ENCODE measurements around the gene SAPCD2. TPM values are rescaled to one million over a fixed set of nuclear protein-coding genes. Genes with fewer than 3 reads are reported as not detected.

Gene SAPCD2
- total and polyA plus RNA-seq, 2 experiments from 2014 or later = 13.4 to 60.3 TPM

- DNase-seq (ENCODE audit: low spot score) (no peak), ATAC-seq (no peak)
- no peak overlapping the region for H2AFZ ChIP-seq
- no peak overlapping the region for H3K27ac ChIP-seq (ENCODE audit: low read depth)
- TF ChIP-seq ZNF114 (CRISPR knock-in tag; IDR thresholded peaks at IDR 0.05) = no peak
- no peak for TF ChIP-seq NANOG (IDR thresholded peaks at IDR 0.05; ENCODE audit: borderline replicate concordance)
- TF ChIP-seq REST (IDR thresholded peaks at IDR 0.05; ENCODE audit: unreplicated experiment) = no peak
- no peak for TF ChIP-seq CREB1 (CRISPR knock-in tag; IDR thresholded peaks at IDR 0.05; ENCODE audit: low read depth)
- TF ChIP-seq CTCF (conservative IDR thresholded peaks at IDR 0.05; ENCODE audit: low read depth in 2 of 2) = no peak
- no peak for TF ChIP-seq ZNF331 (CRISPR knock-in tag; IDR thresholded peaks at IDR 0.05; ENCODE audit: low read depth)
- no peak overlapping the region for H3K4me2 ChIP-seq
- H3K79me2 ChIP-seq (replicated peaks; ENCODE audit: insufficient read depth) = peaks cover 4% of the 10 kb centered on the region; the same call in 1 of the 2 replicates
- Mint-ChIP-seq H3K9me3 (no peaks in the 10 kb centered on the region), H3K27me3 (ENCODE audit: insufficient read depth, low read depth, poor library complexity) (peaks cover 8% of the 10 kb centered on the region), H3K27ac (no peak overlapping the region), H3K4me3 (no peak overlapping the region), H3K4me1 (peaks cover 2% of the 10 kb centered on the region; the same call in 1 of the 3 replicates), H3K36me3 (ENCODE audit: low read depth) (no peaks in the 10 kb centered on the region; the same call in 2 of the 3 replicates)
- peaks cover 2% of the 10 kb centered on the region; the same call in 1 of the 2 replicates for H3K4me1 ChIP-seq (ENCODE audit: insufficient read depth)
- H3K4me3 ChIP-seq = no peak overlapping the region
- no peaks in the 10 kb centered on the region; the same call in 1 of the 2 replicates for H4K20me1 ChIP-seq (replicated peaks; ENCODE audit: insufficient read depth)
- H3K9me2 ChIP-seq (ENCODE audit: insufficient read depth) = no peaks in the 10 kb centered on the region
- no peaks in the 10 kb centered on the region for H3K36me3 ChIP-seq (ENCODE audit: insufficient read depth)
- H3K27me3 ChIP-seq (ENCODE audit: insufficient read depth) = peaks cover 6% of the 10 kb centered on the region
- no peaks in the 10 kb centered on the region for H3F3A ChIP-seq (replicated peaks; ENCODE audit: low read depth)
These were observed 30.6 kb downstream of the SAPCD2 start for GRCh38 chr9:137039611-137040366.

- H3K4me2 ChIP-seq = no peak overlapping the region
- H3K4me1 ChIP-seq (ENCODE audit: insufficient read depth) = no peaks in the 10 kb centered on the region
- Mint-ChIP-seq H3K9me3 (no peaks in the 10 kb centered on the region), H3K4me3 (no peak overlapping the region), H3K27me3 (ENCODE audit: insufficient read depth, low read depth, poor library complexity) (peaks cover 4% of the 10 kb centered on the region), H3K36me3 (ENCODE audit: low read depth) (no peaks in the 10 kb centered on the region; the same call in 2 of the 3 replicates), H3K4me1 (no peaks in the 10 kb centered on the region), H3K27ac (no peak overlapping the region)
- no peaks in the 10 kb centered on the region for H3K9me2 ChIP-seq (ENCODE audit: insufficient read depth)
- DNase-seq (ENCODE audit: low spot score) (no peak), ATAC-seq (no peak)
- H3F3A ChIP-seq (replicated peaks; ENCODE audit: low read depth) = no peaks in the 10 kb centered on the region
- no peak overlapping the region for H3K27ac ChIP-seq (ENCODE audit: low read depth)
- no peaks in the 10 kb centered on the region; the same call in 1 of the 2 replicates for H3K79me2 ChIP-seq (replicated peaks; ENCODE audit: insufficient read depth)
- no peak overlapping the region for H2AFZ ChIP-seq
- H3K4me3 ChIP-seq = no peak overlapping the region
- no peaks in the 10 kb centered on the region for H3K27me3 ChIP-seq (ENCODE audit: insufficient read depth)
- H3K36me3 ChIP-seq (ENCODE audit: insufficient read depth) = no peaks in the 10 kb centered on the region
- no peaks in the 10 kb centered on the region; the same call in 1 of the 2 replicates for H4K20me1 ChIP-seq (replicated peaks; ENCODE audit: insufficient read depth)
- TF ChIP-seq ZNF114 (CRISPR knock-in tag; IDR thresholded peaks at IDR 0.05) = no peak
- TF ChIP-seq ZNF331 (CRISPR knock-in tag; IDR thresholded peaks at IDR 0.05; ENCODE audit: low read depth) = no peak
- no peak for TF ChIP-seq ETS1 (IDR thresholded peaks at IDR 0.05)
- no peak for TF ChIP-seq CTCF (conservative IDR thresholded peaks at IDR 0.05; ENCODE audit: low read depth in 2 of 2)
- no peak for TF ChIP-seq CREB1 (CRISPR knock-in tag; IDR thresholded peaks at IDR 0.05; ENCODE audit: low read depth)
- TF ChIP-seq NANOG (IDR thresholded peaks at IDR 0.05; ENCODE audit: borderline replicate concordance) = no peak
- TF ChIP-seq STAT1 (IDR thresholded peaks at IDR 0.05; ENCODE audit: unreplicated experiment) = no peak
- no peak for TF ChIP-seq EZH2phosphoT487 (IDR thresholded peaks at IDR 0.05; ENCODE audit: unreplicated experiment)
- TF ChIP-seq EZH2 (IDR thresholded peaks at IDR 0.05; ENCODE audit: low read depth, unreplicated experiment) = no peak
These were observed 31.4 kb downstream of the SAPCD2 start for GRCh38 chr9:137038916-137039315.
